Endothelial cell of umbilical vein (primary cell): ENCODE measurements around the gene ZDHHC5. TPM values are rescaled to one million over a fixed set of nuclear protein-coding genes. Genes with fewer than 3 reads are reported as not detected.

Experiments
- BruUV-seq: library from RNA; stranded (reverse); fragments of 400-500 nt; replicated peaks from 2 replicates; lab custom pipeline; 2021; lab: Mats Ljungman, UMichigan
- CTCF ChIA-PET: fragments of 300-600, 350-600 bp; sonication (Branson Sonifier 250); formaldehyde crosslinking; loops from one replicate; lab custom pipeline; 2021; ENCODE audit warnings: antibody characterized with exemption, inconsistent platforms; lab: Charles Lee
- POLR2A ChIA-PET: fragments of 300-600, 350-600 bp; sonication (Branson Sonifier 250); formaldehyde crosslinking; loops from one replicate; lab custom pipeline; 2021; ENCODE audit warnings: antibody characterized with exemption, inconsistent platforms; lab: Charles Lee
- DNase-seq: peaks from one replicate; pipeline ENCODE4 v3.0.0-alpha.2; 2011; ENCODE audit warnings: low read depth, low spot score
- FAIRE-seq: peaks from 2 replicates; lab custom pipeline; 2011; peaks lifted over from hg19 to GRCh38; lab: Jason Lieb, UNC
- H2AFZ ChIP-seq: 2 replicates; pipeline ENCODE4 v1.6.0; 2012; ENCODE audit warnings: low read depth, low read length, control low read depth, inconsistent platforms
- H3K27ac ChIP-seq: 2 replicates; pipeline ENCODE4 v1.5.1; 2011; ENCODE audit warnings: low read depth, mild to moderate bottlenecking, control low read depth, low read length, moderate library complexity; ENCODE audit not compliant: insufficient read depth
- H3K27me3 ChIP-seq, 2 experiments: 2 replicates each; pipeline versions ENCODE4 v1.6.0 to v1.6.1; 2011; ENCODE audit warnings: low read length in 2 of 2, mixed read lengths in 1 of 2; ENCODE audit not compliant: control insufficient read depth in 2 of 2, insufficient read depth in 2 of 2
- H3K36me3 ChIP-seq, 2 experiments: 2 replicates in 1 of 2; 3 replicates in 1 of 2; pipeline ENCODE4 v1.5.1; 2011; ENCODE audit warnings: low read length in 2 of 2, mild to moderate bottlenecking in 1 of 2, moderate library complexity in 1 of 2; ENCODE audit not compliant: control insufficient read depth in 2 of 2, insufficient read depth in 2 of 2; ENCODE audit errors: extremely low read depth in 1 of 2
- H3K4me1 ChIP-seq: 3 replicates; pipeline ENCODE4 v1.5.1; 2011; ENCODE audit warnings: mild to moderate bottlenecking, low read length; ENCODE audit not compliant: control insufficient read depth, insufficient read depth; ENCODE audit errors: extremely low read depth
- H3K4me2 ChIP-seq: 2 replicates; pipeline ENCODE4 v1.6.1; 2011; ENCODE audit warnings: low read length, control low read depth, mixed read lengths; ENCODE audit not compliant: insufficient read depth
- H3K4me3 ChIP-seq, 3 experiments: fragments of 200-600 bp in 1 of 3; sonication (generic), shearing (Covaris generic) in 1 of 3; replicated peaks in 1 of 3; 2 replicates each; pipeline ENCODE4 v1.5.1; 2011 to 2016; ENCODE audit warnings: control low read depth in 3 of 3, low read length in 3 of 3, mild to moderate bottlenecking in 2 of 3, inconsistent platforms in 1 of 3, low read depth in 1 of 3, moderate library complexity in 1 of 3; ENCODE audit not compliant: insufficient read depth in 1 of 3
- H3K79me2 ChIP-seq: 2 replicates; pipeline ENCODE4 v1.6.0; 2012; ENCODE audit warnings: low read length, inconsistent platforms; ENCODE audit not compliant: control insufficient read depth, insufficient read depth
- H3K9ac ChIP-seq: replicated peaks from 2 replicates; pipeline ENCODE3; 2011; ENCODE audit warnings: low read length, control low read depth; ENCODE audit not compliant: insufficient read depth; ENCODE audit errors: extremely low read depth
- H3K9me1 ChIP-seq: replicated peaks from 3 replicates; pipeline ENCODE4 v1.6.0; 2011; ENCODE audit warnings: mild to moderate bottlenecking, low read length; ENCODE audit not compliant: control insufficient read depth, insufficient read depth; ENCODE audit errors: extremely low read depth
- H3K9me3 ChIP-seq: replicated peaks from 2 replicates; pipeline ENCODE4 v1.5.1; 2012; ENCODE audit warnings: low read length, inconsistent platforms; ENCODE audit not compliant: control insufficient read depth, insufficient read depth
- H4K20me1 ChIP-seq: replicated peaks from 2 replicates; pipeline ENCODE3; 2011; ENCODE audit warnings: mild to moderate bottlenecking, low read length; ENCODE audit not compliant: control insufficient read depth, insufficient read depth; ENCODE audit errors: extremely low read depth
- EZH2 ChIP-seq: IDR thresholded peaks from 2 replicates; pipeline ENCODE4 v1.6.1; 2012; ENCODE audit warnings: borderline replicate concordance, low read depth, mild to moderate bottlenecking, moderate library complexity, low read length, inconsistent platforms; ENCODE audit not compliant: severe bottlenecking
- FOS ChIP-seq: IDR thresholded peaks from 2 replicates; pipeline ENCODE4 v1.6.1; 2011; ENCODE audit warnings: mild to moderate bottlenecking, low read length, moderate library complexity, borderline replicate concordance; ENCODE audit not compliant: insufficient read depth
- GATA2 ChIP-seq: IDR thresholded peaks from 2 replicates; pipeline ENCODE4 v1.7.0; 2011; ENCODE audit warnings: low read depth, mild to moderate bottlenecking, moderate library complexity, mixed read lengths, low read length; ENCODE audit not compliant: insufficient read length, insufficient read depth
- JUN ChIP-seq: IDR thresholded peaks from 2 replicates; pipeline ENCODE4 v1.6.1; 2011; ENCODE audit warnings: borderline replicate concordance, low read depth; ENCODE audit not compliant: insufficient read length, insufficient read depth
- MAX ChIP-seq: IDR thresholded peaks from 2 replicates; pipeline ENCODE4 v1.6.1; 2011; ENCODE audit not compliant: insufficient read depth, insufficient read length
- MYC ChIP-seq: IDR thresholded peaks from one replicate; pipeline ENCODE4 v1.6.1; 2011; ENCODE audit warnings: mild to moderate bottlenecking, low read depth, low read length
- POLR2A ChIP-seq: IDR thresholded peaks from 2 replicates; pipeline ENCODE4 v1.6.1; 2012; ENCODE audit warnings: low read depth, mild to moderate bottlenecking, control low read depth, low read length
- POLR2AphosphoS5 ChIP-seq: IDR thresholded peaks from 2 replicates; pipeline ENCODE4 v1.6.1; 2012; ENCODE audit warnings: low read depth, mild to moderate bottlenecking, control low read depth, low read length, moderate library complexity; ENCODE audit not compliant: insufficient read depth
- dilution Hi-C: fragments of 300-500 bp; cut with MboI; formaldehyde crosslinking; loops from one replicate; pipeline ENCODE4 v1.15.0; 2019; ENCODE audit warnings: low sequenced_read_pairs; ENCODE audit not compliant: extremely low pct_ligation_motif_present
- intact Hi-C: fragments of 100-400 bp; cut with micrococcal nuclease; formaldehyde crosslinking; loops from one replicate; pipeline ENCODE4 v1.10.0; 2022
- polyA plus RNA-seq, 4 experiments: library from polyadenylated mRNA; depleted of rRNA in 3 of 4; stranded (reverse) in 3 of 4; unstranded in 1 of 4; fragments of >200 nt; gene quantifications; 2 replicates each; pipeline versions ENCODE4 v1.2.1 to v1.2.3, GENCODE V29; 2011 to 2012; ENCODE audit warnings: missing spikeins in 1 of 4
- total RNA-seq: library from RNA; stranded (reverse); gene quantifications from 2 replicates; pipeline ENCODE4 v1.2.3, GENCODE V29; 2021
- TF ChIP-seq, protein P1 (sequence below), 2 donors: IDR thresholded peaks; 1 replicate in 1 of 2; 2 replicates in 1 of 2; pipeline ENCODE4 v1.5.1; 2011; ENCODE audit warnings: low read length in 2 of 2, mild to moderate bottlenecking in 2 of 2, moderate library complexity in 2 of 2, control low read depth in 1 of 2, inconsistent platforms in 1 of 2, low read depth in 1 of 2; ENCODE audit not compliant: insufficient read depth in 1 of 2; ENCODE audit errors: extremely low read depth in 1 of 2

The ZDHHC5 gene
- total and polyA plus RNA-seq, 2 donors (not counting 3 experiments of a cell fraction or from before 2014, with no cell fraction given) = 52.9 to 67.4 TPM

- no peaks in the 10 kb centered on the region for H3K9me1 ChIP-seq
- H3K9ac ChIP-seq = peak overlapping the region; percentile 89
- H3K9me3 ChIP-seq = no peaks in the 10 kb centered on the region
- intact Hi-C loops = loop anchor here (1.0 to 2.0 kb wide), 3 partner anchors 20 to 213 kb away; partner anchors contain the start of gene CLP1
- dilution Hi-C loops = no loop called here
- BruUV-seq = no TSS peak
- no peak for TF ChIP-seq POLR2AphosphoS5
- no peak for TF ChIP-seq EZH2
- TF ChIP-seq, protein P1, sequence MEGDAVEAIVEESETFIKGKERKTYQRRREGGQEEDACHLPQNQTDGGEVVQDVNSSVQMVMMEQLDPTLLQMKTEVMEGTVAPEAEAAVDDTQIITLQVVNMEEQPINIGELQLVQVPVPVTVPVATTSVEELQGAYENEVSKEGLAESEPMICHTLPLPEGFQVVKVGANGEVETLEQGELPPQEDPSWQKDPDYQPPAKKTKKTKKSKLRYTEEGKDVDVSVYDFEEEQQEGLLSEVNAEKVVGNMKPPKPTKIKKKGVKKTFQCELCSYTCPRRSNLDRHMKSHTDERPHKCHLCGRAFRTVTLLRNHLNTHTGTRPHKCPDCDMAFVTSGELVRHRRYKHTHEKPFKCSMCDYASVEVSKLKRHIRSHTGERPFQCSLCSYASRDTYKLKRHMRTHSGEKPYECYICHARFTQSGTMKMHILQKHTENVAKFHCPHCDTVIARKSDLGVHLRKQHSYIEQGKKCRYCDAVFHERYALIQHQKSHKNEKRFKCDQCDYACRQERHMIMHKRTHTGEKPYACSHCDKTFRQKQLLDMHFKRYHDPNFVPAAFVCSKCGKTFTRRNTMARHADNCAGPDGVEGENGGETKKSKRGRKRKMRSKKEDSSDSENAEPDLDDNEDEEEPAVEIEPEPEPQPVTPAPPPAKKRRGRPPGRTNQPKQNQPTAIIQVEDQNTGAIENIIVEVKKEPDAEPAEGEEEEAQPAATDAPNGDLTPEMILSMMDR (IDR thresholded peaks at IDR 0.05; ENCODE audit: extremely low read depth in 1 of 2, insufficient read depth in 1 of 2, low read depth in 1 of 2, low read length in 2 of 2) = no peak
- no peak for TF ChIP-seq JUN
- no peak for TF ChIP-seq MAX
- TF ChIP-seq GATA2 = no peak
- TF ChIP-seq POLR2A = no peak
- TF ChIP-seq MYC = no peak
- TF ChIP-seq FOS = no peak
- H4K20me1 ChIP-seq = no peaks in the 10 kb centered on the region
- peaks cover 24% of the 10 kb centered on the region for H3K4me1 ChIP-seq
- no peaks in the 10 kb centered on the region for H3K36me3 ChIP-seq
- H2AFZ ChIP-seq = peak overlapping the region; percentile 98
- FAIRE-seq (no peak), DNase-seq (no peak)
- ChIA-PET POLR2A (no interaction called here), CTCF (interaction anchor here (2.1 kb wide), 1 partner anchor 70 kb away, joined by 7 read pairs; the partner anchor contains the start of gene UBE2L6)
- H3K4me2 ChIP-seq = peak overlapping the region; percentile 92
- H3K4me3 ChIP-seq = peak overlapping the region; percentile 49 to 74 (median 55)
- peaks cover 18% of the 10 kb centered on the region for H3K79me2 ChIP-seq
- no peak overlapping the region for H3K27ac ChIP-seq
- H3K27me3 ChIP-seq = peaks cover 4 to 7% of the 10 kb centered on the region in 2 experiments
Observed at GRCh38 chr11:57637626-57638004, 30.3 kb upstream of the ZDHHC5 start.
